ENCODE measurements around the gene HAP1.

The HAP1 gene

GRCh38 chr17:41777574-41778188 lies 43.2 kb upstream of the HAP1 start (continued):
- TF ChIP-seq ZNF398 (tag by site-specific recombination; IDR thresholded peaks at IDR 0.05) (peak; percentile 79), EGR2 (tag by site-specific recombination; IDR thresholded peaks at IDR 0.05; ENCODE audit: low read depth) (no peak), ZBTB17 (tag by site-specific recombination; IDR thresholded peaks at IDR 0.05) (peak; percentile 67), ZNF10 (tag by site-specific recombination; IDR thresholded peaks at IDR 0.05) (peak; percentile 57), PATZ1 (tag by site-specific recombination; IDR thresholded peaks at IDR 0.05) (peak; percentile 72), ZBTB7A (tag by site-specific recombination; IDR thresholded peaks at IDR 0.05; ENCODE audit: low read depth) (no peak), ZNF558 (tag by site-specific recombination; IDR thresholded peaks at IDR 0.05) (peak; percentile 85), ZNF362 (tag by site-specific recombination; IDR thresholded peaks at IDR 0.05) (no peak), ZBTB20 (tag by site-specific recombination; IDR thresholded peaks at IDR 0.05) (peak; percentile 44; the same call in 1 of the 2 replicates), ZNF600 (tag by site-specific recombination; IDR thresholded peaks at IDR 0.05) (peak; percentile 92), IKZF3 (tag by site-specific recombination; IDR thresholded peaks at IDR 0.05) (peak; percentile 81), ZEB2 (tag by site-specific recombination; IDR thresholded peaks at IDR 0.05) (peak; percentile 66), MZF1 (tag by site-specific recombination; IDR thresholded peaks at IDR 0.05; ENCODE audit: borderline replicate concordance) (peak; percentile 95), ZNF423 (tag by site-specific recombination; IDR thresholded peaks at IDR 0.05) (peak; percentile 91), ZNF692 (tag by site-specific recombination; IDR thresholded peaks at IDR 0.05) (no peak), ZNF394 (tag by site-specific recombination; IDR thresholded peaks at IDR 0.05; ENCODE audit: borderline replicate concordance) (peak; percentile 56; the same call in 1 of the 2 replicates), ZNF654 (tag by site-specific recombination; IDR thresholded peaks at IDR 0.05; ENCODE audit: low read depth) (no peak), ZBTB21 (tag by site-specific recombination; IDR thresholded peaks at IDR 0.05) (peak; percentile 82), ZNF341 (tag by site-specific recombination; IDR thresholded peaks at IDR 0.05; ENCODE audit: low read depth) (peak; percentile 62), ZFHX2 (tag by site-specific recombination; conservative IDR thresholded peaks at IDR 0.05) (0 out of 2 replicates have a peak, but pooled peaks have one; percentile 24), ZNF449 (tag by site-specific recombination; IDR thresholded peaks at IDR 0.05) (0 out of 2 replicates have a peak, but pooled peaks have one; percentile 26), FEZF1 (tag by site-specific recombination; IDR thresholded peaks at IDR 0.05) (peak; percentile 66), ZNF18 (tag by site-specific recombination; IDR thresholded peaks at IDR 0.05) (peak; percentile 22; the same call in 1 of the 2 replicates), GLIS2 (tag by site-specific recombination; IDR thresholded peaks at IDR 0.05) (peak; percentile 76), GLI4 (tag by site-specific recombination; IDR thresholded peaks at IDR 0.05) (no peak), HIC1 (tag by site-specific recombination; IDR thresholded peaks at IDR 0.05) (peak; percentile 79), ZNF629 (tag by site-specific recombination; IDR thresholded peaks at IDR 0.05) (peak; percentile 92), ZNF112 (tag by site-specific recombination; IDR thresholded peaks at IDR 0.05) (no peak)

Data from HEK293 (cell line).